GM20000 (cell line): Measurements from ENCODE around the gene PRSS48.

Experiments used
- DNase-seq: peaks from one replicate; pipeline ENCODE4 v3.0.0; 2012; ENCODE audit warnings: low spot score
- CTCF ChIP-seq: IDR thresholded peaks from 2 replicates; pipeline ENCODE4 v1.5.1; 2012; ENCODE audit warnings: mild to moderate bottlenecking, control low read depth; ENCODE audit errors: extremely low read depth, missing control alignments

The PRSS48 gene

GRCh38 chr4:151310124-151310728 lies 33.3 kb downstream of the PRSS48 start:
- no peak for TF ChIP-seq CTCF
- DNase-seq, result no peak

GRCh38 chr4:151313306-151314009 lies 36.5 kb downstream of the PRSS48 start:
- TF ChIP-seq CTCF, result no peak
- no peak for DNase-seq

- no peak for DNase-seq
- TF ChIP-seq CTCF, result no peak
Observed at GRCh38 chr4:151314010-151314355, 37.0 kb downstream of the PRSS48 start.

- TF ChIP-seq CTCF, result no peak
- no peak for DNase-seq
Observed at GRCh38 chr4:151314479-151314878, 37.5 kb downstream of the PRSS48 start.

- no peak for DNase-seq
- TF ChIP-seq CTCF, result no peak
Observed at GRCh38 chr4:151315212-151315886, 38.4 kb downstream of the PRSS48 start.

- no peak for DNase-seq
- TF ChIP-seq CTCF, result no peak
Observed at GRCh38 chr4:151316645-151317044, 39.7 kb downstream of the PRSS48 start.

GRCh38 chr4:151318307-151319006 lies 41.5 kb downstream of the PRSS48 start:
- no peak for DNase-seq
- TF ChIP-seq CTCF, result no peak
